ENCODE measurements around the gene KIZ. TPM values are rescaled to one million over a fixed set of nuclear protein-coding genes. Genes with fewer than 3 reads are reported as not detected.

Gene KIZ
- total RNA-seq, 4 donors from 2014 or later = 23.2 to 58.7 (median 28.3) TPM

DNA sequence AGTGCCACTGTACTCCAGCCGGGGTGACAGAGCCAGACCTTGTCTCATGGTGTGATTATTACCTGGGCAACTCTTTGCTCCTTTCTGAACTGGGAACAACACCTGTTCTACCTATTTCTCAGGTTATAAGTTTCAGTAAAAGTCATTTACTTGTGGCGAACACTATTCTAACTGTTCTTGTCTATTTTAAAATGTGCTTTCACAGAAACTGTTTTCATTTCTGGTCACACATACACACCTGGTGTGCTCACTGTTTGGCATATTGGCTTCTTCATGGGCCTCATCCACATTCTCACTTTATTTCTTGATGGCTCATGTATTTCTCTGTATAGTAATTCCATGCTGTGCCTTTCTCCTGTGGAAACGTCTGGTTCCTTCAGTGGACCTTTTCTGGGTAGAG, 146.8 kb downstream of the KIZ start:
- TF ChIP-seq, protein P1, sequence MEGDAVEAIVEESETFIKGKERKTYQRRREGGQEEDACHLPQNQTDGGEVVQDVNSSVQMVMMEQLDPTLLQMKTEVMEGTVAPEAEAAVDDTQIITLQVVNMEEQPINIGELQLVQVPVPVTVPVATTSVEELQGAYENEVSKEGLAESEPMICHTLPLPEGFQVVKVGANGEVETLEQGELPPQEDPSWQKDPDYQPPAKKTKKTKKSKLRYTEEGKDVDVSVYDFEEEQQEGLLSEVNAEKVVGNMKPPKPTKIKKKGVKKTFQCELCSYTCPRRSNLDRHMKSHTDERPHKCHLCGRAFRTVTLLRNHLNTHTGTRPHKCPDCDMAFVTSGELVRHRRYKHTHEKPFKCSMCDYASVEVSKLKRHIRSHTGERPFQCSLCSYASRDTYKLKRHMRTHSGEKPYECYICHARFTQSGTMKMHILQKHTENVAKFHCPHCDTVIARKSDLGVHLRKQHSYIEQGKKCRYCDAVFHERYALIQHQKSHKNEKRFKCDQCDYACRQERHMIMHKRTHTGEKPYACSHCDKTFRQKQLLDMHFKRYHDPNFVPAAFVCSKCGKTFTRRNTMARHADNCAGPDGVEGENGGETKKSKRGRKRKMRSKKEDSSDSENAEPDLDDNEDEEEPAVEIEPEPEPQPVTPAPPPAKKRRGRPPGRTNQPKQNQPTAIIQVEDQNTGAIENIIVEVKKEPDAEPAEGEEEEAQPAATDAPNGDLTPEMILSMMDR (IDR thresholded peaks at IDR 0.05) = no peak
- no peak for TF ChIP-seq POLR2A (IDR thresholded peaks at IDR 0.05)
- DNase-seq = no peak
- H3K4me1 ChIP-seq = no peaks in the 10 kb centered on the region
- no peaks in the 10 kb centered on the region for H3K27me3 ChIP-seq
- no peaks in the 10 kb centered on the region for H3K36me3 ChIP-seq
- no peak overlapping the region for H3K4me3 ChIP-seq
- H3K9me3 ChIP-seq = no peaks in the 10 kb centered on the region
- H3K27ac ChIP-seq = no peak overlapping the region
- intact Hi-C loops (cut with DNase I; ENCODE audit: low total_unique reads) = no loop called here

DNA sequence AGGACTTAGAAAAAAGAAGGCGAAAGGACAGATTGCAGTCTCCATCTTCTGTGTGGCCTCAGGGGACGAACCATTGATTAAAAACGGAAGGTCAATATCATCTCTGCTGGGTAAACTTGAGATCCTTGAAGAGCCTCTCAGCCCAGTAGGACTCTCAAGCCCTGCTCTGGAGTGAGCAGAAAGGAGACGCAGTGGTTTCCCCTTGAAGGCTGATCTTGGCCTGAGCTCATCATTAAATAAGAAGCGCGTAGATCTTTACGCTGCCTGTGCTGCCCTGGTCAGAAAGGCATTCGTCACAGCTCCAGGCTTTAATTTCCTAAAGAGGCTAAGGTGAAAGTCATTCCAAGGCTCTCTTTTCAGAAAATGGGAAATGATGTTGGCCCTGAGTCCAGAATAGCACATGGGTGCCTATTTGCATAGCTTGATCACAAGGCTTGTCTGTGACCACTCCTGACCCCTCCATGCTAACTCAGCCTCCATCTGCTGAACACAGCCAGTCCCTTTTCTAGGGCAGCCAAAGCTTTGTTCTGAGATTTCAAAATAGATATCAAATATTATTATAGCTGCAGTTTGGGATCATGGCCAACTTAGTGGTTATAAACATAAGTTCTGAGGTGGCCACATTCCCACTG, 148.0 kb downstream of the KIZ start:
- Histone ChIP-seq H3K27ac (no peak overlapping the region), H3K27me3 (no peaks in the 10 kb centered on the region), H3K4me3 (no peak overlapping the region), H3K4me1 (no peaks in the 10 kb centered on the region), H3K36me3 (no peaks in the 10 kb centered on the region), H3K9me3 (no peaks in the 10 kb centered on the region)
- intact Hi-C loops (cut with DNase I; ENCODE audit: low total_unique reads) = no loop called here
- TF ChIP-seq, protein P1 (IDR thresholded peaks at IDR 0.05) = no peak
- TF ChIP-seq POLR2A (IDR thresholded peaks at IDR 0.05) = no peak
- no peak for DNase-seq

- no peaks in the 10 kb centered on the region for H3K9me3 ChIP-seq
- H3K4me3 ChIP-seq = no peak overlapping the region
- H3K4me1 ChIP-seq = no peaks in the 10 kb centered on the region
- TF ChIP-seq POLR2A (IDR thresholded peaks at IDR 0.05) = no peak
- TF ChIP-seq, protein P1 (IDR thresholded peaks at IDR 0.05) = no peak
- DNase-seq = no peak
- intact Hi-C loops (cut with DNase I; ENCODE audit: low total_unique reads) = no loop called here
- no peaks in the 10 kb centered on the region for H3K27me3 ChIP-seq
- no peak overlapping the region for H3K27ac ChIP-seq
- no peaks in the 10 kb centered on the region for H3K36me3 ChIP-seq
Observed at GRCh38 chr20:21278829-21279228, 152.9 kb downstream of the KIZ start.

GRCh38 chr20:21279706-21280521, 154.0 kb downstream of the KIZ start:
- Histone ChIP-seq H3K27me3 (no peaks in the 10 kb centered on the region), H3K9me3 (no peaks in the 10 kb centered on the region), H3K27ac (no peak overlapping the region), H3K4me1 (no peaks in the 10 kb centered on the region), H3K4me3 (no peak overlapping the region), H3K36me3 (no peaks in the 10 kb centered on the region)
- TF ChIP-seq, protein P1 (IDR thresholded peaks at IDR 0.05) = no peak
- no peak for TF ChIP-seq POLR2A (IDR thresholded peaks at IDR 0.05)
- intact Hi-C loops (cut with DNase I; ENCODE audit: low total_unique reads) = no loop called here
- DNase-seq = no peak

DNA sequence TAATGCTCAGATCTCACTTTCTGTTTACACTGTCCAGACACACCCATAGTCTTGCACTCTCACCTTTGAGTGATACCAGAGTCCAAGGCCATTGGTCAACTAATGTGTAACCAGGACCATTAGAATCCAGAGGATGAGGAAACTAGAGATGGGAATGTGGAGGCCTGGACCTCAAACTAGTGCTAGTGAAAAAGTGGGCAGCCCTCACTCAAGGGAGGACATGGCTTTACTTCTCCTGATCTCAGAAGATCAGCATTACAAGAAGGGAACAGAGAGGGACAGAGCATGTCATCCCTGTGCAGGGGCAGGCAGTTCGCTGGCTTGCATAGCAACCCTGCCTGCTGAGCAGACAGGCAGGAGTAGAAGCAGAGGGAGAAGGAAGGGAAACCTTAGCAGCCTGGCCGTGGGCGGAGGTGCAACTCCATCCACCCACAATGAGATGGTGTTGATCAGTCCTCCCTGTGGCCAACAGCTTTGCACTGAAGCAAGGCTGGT, 154.7 kb downstream of the KIZ start:
- intact Hi-C loops (cut with DNase I; ENCODE audit: low total_unique reads) = no loop called here
- no peak overlapping the region for H3K4me3 ChIP-seq
- no peak overlapping the region for H3K27ac ChIP-seq
- TF ChIP-seq, protein P1 (IDR thresholded peaks at IDR 0.05) = no peak
- no peak for TF ChIP-seq POLR2A (IDR thresholded peaks at IDR 0.05)
- no peaks in the 10 kb centered on the region for H3K36me3 ChIP-seq
- no peaks in the 10 kb centered on the region for H3K27me3 ChIP-seq
- no peak for DNase-seq
- H3K4me1 ChIP-seq = no peaks in the 10 kb centered on the region
- no peaks in the 10 kb centered on the region for H3K9me3 ChIP-seq
